Thymus (tissue), 11 donors: Measurements from ENCODE around the gene PELI2. TPM values are rescaled to one million over a fixed set of nuclear protein-coding genes. Genes with fewer than 3 reads are reported as not detected.

Source experiments
- DNase-seq, 9 donors: peaks; one replicate each; pipeline ENCODE4 v3.0.0-alpha.2; 2013; ENCODE audit warnings: low spot score in 9 of 9, low read depth in 6 of 9, missing footprints in 1 of 9
- H3K27ac ChIP-seq, 2 donors: one replicate each; pipeline ENCODE4 v1.5.1; 2013; ENCODE audit warnings: control low read depth in 1 of 2, low read depth in 1 of 2, low read length in 1 of 2, mild to moderate bottlenecking in 1 of 2, moderate library complexity in 1 of 2
- H3K27me3 ChIP-seq, 2 donors: one replicate each; pipeline ENCODE4 v1.5.1; 2013; ENCODE audit warnings: low read length in 1 of 2; ENCODE audit not compliant: control insufficient read depth in 2 of 2, insufficient read depth in 1 of 2
- H3K36me3 ChIP-seq, 2 donors: one replicate each; pipeline ENCODE4 v1.5.1; 2013; ENCODE audit warnings: low read length in 1 of 2, mild to moderate bottlenecking in 1 of 2, moderate library complexity in 1 of 2; ENCODE audit not compliant: control insufficient read depth in 2 of 2, insufficient read depth in 2 of 2
- H3K4me1 ChIP-seq, 2 donors: one replicate each; pipeline ENCODE4 v1.5.1; 2013; ENCODE audit warnings: low read length in 2 of 2; ENCODE audit not compliant: control insufficient read depth in 2 of 2, insufficient read depth in 2 of 2
- H3K4me3 ChIP-seq, 2 donors: one replicate each; pipeline ENCODE4 v1.5.1; 2013; ENCODE audit warnings: low read length in 2 of 2, control low read depth in 1 of 2, mild to moderate bottlenecking in 1 of 2
- H3K9me3 ChIP-seq, 2 donors: one replicate each; pipeline ENCODE4 v1.5.1; 2013; ENCODE audit warnings: low read length in 1 of 2, mild to moderate bottlenecking in 1 of 2; ENCODE audit not compliant: control insufficient read depth in 2 of 2, insufficient read depth in 1 of 2
- WGBS: extraction: QIAGEN DNeasy Blood & Tissue Kit; methylation state at CpG from one replicate; pipeline ENCODE4 v1.1.7; 2013; 5-methylcytosine and 5-hydroxymethylcytosine counted together
- polyA plus RNA-seq: library from polyadenylated mRNA; stranded (reverse); fragments of 200-250 nt; gene quantifications from one replicate; pipeline ENCODE4 v1.2.3, GENCODE V29; 2013
- total RNA-seq: library from RNA; stranded (reverse); fragments of 120-200 nt; gene quantifications from one replicate; pipeline ENCODE4 v1.2.4, GENCODE V29; 2013
- donor health status: healthy.

Gene PELI2
- total and polyA plus RNA-seq, 2 donors, result 8.6 to 21.1 TPM

GRCh38 chr14:56133547-56133946 lies 15.3 kb downstream of the PELI2 start:
- H3K9me3 ChIP-seq, result no peaks in the 10 kb centered on the region
- peak overlapping the region in 1 of 2 donors; percentile 21 for H3K27ac ChIP-seq
- peaks cover 18 to 43% of the 10 kb centered on the region in 2 donors for H3K4me1 ChIP-seq
- no peaks in the 10 kb centered on the region for H3K27me3 ChIP-seq
- DNase-seq, result no peak
- H3K4me3 ChIP-seq, result no peak overlapping the region
- WGBS, result 69% methylated on average over 4 of the region's 4 CpGs
- no peaks in the 10 kb centered on the region for H3K36me3 ChIP-seq

GRCh38 chr14:56135001-56135400 lies 16.8 kb downstream of the PELI2 start:
- DNase-seq, result no peak
- 98% methylated on average over 5 of the region's 5 CpGs for WGBS
- no peaks in the 10 kb centered on the region for H3K36me3 ChIP-seq
- H3K27me3 ChIP-seq, result no peaks in the 10 kb centered on the region
- no peak overlapping the region for H3K27ac ChIP-seq
- H3K4me3 ChIP-seq, result no peak overlapping the region
- H3K4me1 ChIP-seq, result peaks cover 8 to 32% of the 10 kb centered on the region in 2 donors
- H3K9me3 ChIP-seq, result no peaks in the 10 kb centered on the region

- no peak for DNase-seq
- Histone ChIP-seq H3K27me3 (no peaks in the 10 kb centered on the region), H3K36me3 (no peaks in the 10 kb centered on the region), H3K4me3 (no peak overlapping the region), H3K4me1 (peaks cover 7 to 30% of the 10 kb centered on the region in 2 donors), H3K9me3 (no peaks in the 10 kb centered on the region), H3K27ac (no peak overlapping the region)
- 82% methylated on average over 1 of the region's 1 CpG for WGBS
Observed at GRCh38 chr14:56135668-56136067, 17.5 kb downstream of the PELI2 start.

- no peak for DNase-seq
- no peak overlapping the region for H3K4me3 ChIP-seq
- H3K9me3 ChIP-seq, result no peaks in the 10 kb centered on the region
- peaks cover 7 to 25% of the 10 kb centered on the region in 2 donors for H3K4me1 ChIP-seq
- H3K27ac ChIP-seq, result no peak overlapping the region
- no peaks in the 10 kb centered on the region for H3K36me3 ChIP-seq
- no peaks in the 10 kb centered on the region for H3K27me3 ChIP-seq
- WGBS, result 70% methylated on average over 2 of the region's 2 CpGs
Observed at GRCh38 chr14:56136571-56137452, 18.6 kb downstream of the PELI2 start.

GRCh38 chr14:56137453-56137807 lies 19.2 kb downstream of the PELI2 start:
- 89% methylated on average over 7 of the region's 7 CpGs for WGBS
- H3K4me1 ChIP-seq, result peaks cover 5 to 20% of the 10 kb centered on the region in 2 donors
- H3K27me3 ChIP-seq, result no peaks in the 10 kb centered on the region
- no peak overlapping the region for H3K4me3 ChIP-seq
- H3K36me3 ChIP-seq, result no peaks in the 10 kb centered on the region
- no peaks in the 10 kb centered on the region for H3K9me3 ChIP-seq
- H3K27ac ChIP-seq, result no peak overlapping the region
- DNase-seq, result no peak

GRCh38 chr14:56137849-56138248 lies 19.6 kb downstream of the PELI2 start:
- Histone ChIP-seq H3K4me1 (peaks cover 5 to 19% of the 10 kb centered on the region in 2 donors), H3K36me3 (no peaks in the 10 kb centered on the region), H3K9me3 (no peaks in the 10 kb centered on the region), H3K4me3 (no peak overlapping the region), H3K27ac (no peak overlapping the region), H3K27me3 (no peaks in the 10 kb centered on the region)
- DNase-seq, result no peak
- 93% methylated on average over 9 of the region's 9 CpGs for WGBS

GRCh38 chr14:56138928-56139327 lies 20.7 kb downstream of the PELI2 start:
- Histone ChIP-seq H3K27me3 (no peaks in the 10 kb centered on the region), H3K4me3 (no peak overlapping the region), H3K4me1 (peaks cover 0 to 13% of the 10 kb centered on the region in 2 donors), H3K27ac (no peak overlapping the region), H3K36me3 (no peaks in the 10 kb centered on the region), H3K9me3 (no peaks in the 10 kb centered on the region)
- 21% methylated on average over 2 of the region's 2 CpGs for WGBS
- DNase-seq, result no peak

- Histone ChIP-seq H3K4me1 (peaks cover 3 to 10% of the 10 kb centered on the region in 2 donors), H3K27ac (no peak overlapping the region), H3K27me3 (no peaks in the 10 kb centered on the region), H3K9me3 (no peaks in the 10 kb centered on the region), H3K36me3 (no peaks in the 10 kb centered on the region), H3K4me3 (no peak overlapping the region)
- DNase-seq, result no peak
- 98% methylated on average over 4 of the region's 4 CpGs for WGBS
Observed at GRCh38 chr14:56142314-56142713, 24.1 kb downstream of the PELI2 start.

GRCh38 chr14:56143025-56143424 lies 24.8 kb downstream of the PELI2 start:
- Histone ChIP-seq H3K4me3 (no peak overlapping the region), H3K4me1 (peaks cover 3 to 7% of the 10 kb centered on the region in 2 donors), H3K9me3 (no peaks in the 10 kb centered on the region), H3K27me3 (no peaks in the 10 kb centered on the region), H3K36me3 (no peaks in the 10 kb centered on the region), H3K27ac (no peak overlapping the region)
- DNase-seq, result no peak
- WGBS, result 64% methylated on average over 1 of the region's 1 CpG
